OCI-LY1 (cell line): ENCODE measurements around the gene MTMR12.

ENCODE experiments used
- EZH2 ChIP-seq: fragments of 200-600 bp; sonication (generic), shearing (Covaris generic); IDR thresholded peaks from 2 replicates; pipeline ENCODE4 v1.8.0; 2017; ENCODE audit warnings: borderline replicate concordance, mixed run types, mild to moderate bottlenecking, antibody characterized with exemption, low read length, moderate library complexity, mixed read lengths
- TF ChIP-seq, protein P1 (sequence below): fragments of 200-600 bp; sonication (generic), shearing (Covaris generic); IDR thresholded peaks from 2 replicates; pipeline ENCODE4 v1.5.1; 2017; ENCODE audit warnings: mild to moderate bottlenecking, antibody characterized with exemption, low read length, moderate library complexity, mixed read lengths

- TF ChIP-seq, protein P1, sequence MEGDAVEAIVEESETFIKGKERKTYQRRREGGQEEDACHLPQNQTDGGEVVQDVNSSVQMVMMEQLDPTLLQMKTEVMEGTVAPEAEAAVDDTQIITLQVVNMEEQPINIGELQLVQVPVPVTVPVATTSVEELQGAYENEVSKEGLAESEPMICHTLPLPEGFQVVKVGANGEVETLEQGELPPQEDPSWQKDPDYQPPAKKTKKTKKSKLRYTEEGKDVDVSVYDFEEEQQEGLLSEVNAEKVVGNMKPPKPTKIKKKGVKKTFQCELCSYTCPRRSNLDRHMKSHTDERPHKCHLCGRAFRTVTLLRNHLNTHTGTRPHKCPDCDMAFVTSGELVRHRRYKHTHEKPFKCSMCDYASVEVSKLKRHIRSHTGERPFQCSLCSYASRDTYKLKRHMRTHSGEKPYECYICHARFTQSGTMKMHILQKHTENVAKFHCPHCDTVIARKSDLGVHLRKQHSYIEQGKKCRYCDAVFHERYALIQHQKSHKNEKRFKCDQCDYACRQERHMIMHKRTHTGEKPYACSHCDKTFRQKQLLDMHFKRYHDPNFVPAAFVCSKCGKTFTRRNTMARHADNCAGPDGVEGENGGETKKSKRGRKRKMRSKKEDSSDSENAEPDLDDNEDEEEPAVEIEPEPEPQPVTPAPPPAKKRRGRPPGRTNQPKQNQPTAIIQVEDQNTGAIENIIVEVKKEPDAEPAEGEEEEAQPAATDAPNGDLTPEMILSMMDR: no peak
- TF ChIP-seq EZH2: no peak
These were observed 49.8 kb upstream of the MTMR12 start for GRCh38 chr5:32362527-32362926.
